HG03565 (cell line): ENCODE results near the gene TMEM54.
"Not testable (repeated sequence)": the region's sequence is repeated elsewhere in the genome, so short reads cannot be mapped to it uniquely, and the experiment has no call there.

Experiments used
- ATAC-seq: cut with Tn5 transposase; IDR thresholded peaks from one replicate; pipeline ENCODE4 v1.9.1; 2021; ENCODE audit warnings: mild to moderate bottlenecking, moderate library complexity; ENCODE audit not compliant: unreplicated experiment

The TMEM54 gene

GRCh38 chr1:32919811-32920733, 18.9 kb upstream of the TMEM54 start:
- no peak for ATAC-seq

DNA sequence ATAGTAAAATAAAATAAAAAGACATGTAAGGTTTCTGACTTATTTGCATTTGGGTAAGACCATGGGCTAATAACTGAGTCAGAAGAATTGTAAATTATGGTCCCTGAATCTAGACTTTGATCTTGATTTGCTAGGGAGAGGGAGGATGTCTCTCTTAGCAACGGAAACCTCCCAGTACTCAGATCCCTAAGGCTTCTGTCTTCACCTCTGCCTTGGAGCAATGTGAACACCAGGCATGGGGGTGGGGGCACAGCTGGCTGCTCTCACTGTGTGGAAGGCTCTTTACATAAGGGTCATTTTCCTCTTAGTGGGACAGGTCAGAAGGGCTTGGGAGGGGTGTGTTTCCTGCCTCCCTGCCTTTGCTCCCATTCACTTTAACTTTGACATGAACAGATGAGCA, 17.0 kb upstream of the TMEM54 start:
- ATAC-seq: no peak

DNA sequence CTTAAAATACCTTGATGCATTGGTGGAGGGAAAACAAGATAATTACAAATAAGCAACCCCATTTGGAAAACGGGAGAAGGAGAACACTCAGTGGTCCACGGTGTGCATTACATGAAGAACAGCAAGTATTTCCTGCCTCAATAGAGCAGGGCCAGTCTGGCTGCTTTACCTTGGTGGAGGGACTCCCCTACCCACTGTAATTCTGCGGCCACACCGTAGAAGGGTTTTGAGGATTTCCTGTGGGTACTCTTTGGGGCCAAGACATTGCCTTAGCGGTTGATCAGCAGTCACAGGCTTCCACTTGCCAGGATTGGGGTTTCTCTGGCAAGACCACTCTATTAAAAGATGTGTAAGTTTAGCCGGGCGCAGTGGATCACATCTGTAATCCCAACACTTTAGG, 16.3 kb upstream of the TMEM54 start:
- no peak for ATAC-seq

DNA sequence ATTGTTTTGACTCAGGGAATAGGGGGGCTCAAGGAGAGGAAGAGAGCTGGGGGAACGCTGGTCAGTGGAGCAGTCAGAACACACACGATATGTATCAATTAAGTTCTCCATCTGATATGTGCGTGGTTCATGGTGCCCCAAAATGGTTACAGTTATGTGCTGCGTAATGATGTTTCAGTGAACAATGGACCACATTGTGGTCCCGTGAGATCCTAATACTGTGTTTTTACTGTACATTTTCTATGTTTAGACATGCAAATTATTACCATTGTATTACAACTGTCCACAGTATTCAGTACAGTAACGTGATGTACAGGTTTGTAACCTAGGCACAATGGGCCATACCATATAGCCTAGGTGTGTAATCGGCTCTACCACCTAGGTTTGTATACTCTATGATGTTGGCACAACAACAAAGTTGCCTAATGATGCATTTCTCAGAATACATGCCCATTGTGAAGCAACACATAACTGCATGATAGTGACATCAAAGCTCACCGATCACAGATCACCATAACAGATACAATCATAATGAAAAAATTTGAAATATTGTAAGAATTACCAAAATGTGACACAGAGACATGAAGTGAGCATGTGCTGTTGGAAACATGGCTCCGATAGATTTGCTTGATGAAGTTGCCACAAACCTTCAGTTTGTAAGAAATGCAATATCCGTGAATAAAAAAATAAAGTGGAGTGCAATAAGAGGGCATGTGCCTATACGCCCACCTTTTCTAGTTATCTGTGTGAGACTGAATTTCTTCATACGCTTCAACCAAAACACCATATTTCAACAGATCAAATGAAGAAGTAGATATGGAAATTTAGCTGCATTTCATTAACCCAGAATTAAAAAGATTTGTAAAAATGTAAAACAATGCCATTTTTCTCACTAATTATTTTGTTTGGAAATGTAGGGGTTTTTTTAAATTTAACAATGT, 14.8 kb upstream of the TMEM54 start:
- ATAC-seq: no peak

- no peak for ATAC-seq
These were observed 9.1 kb upstream of the TMEM54 start for GRCh38 chr1:32910319-32910718.

DNA sequence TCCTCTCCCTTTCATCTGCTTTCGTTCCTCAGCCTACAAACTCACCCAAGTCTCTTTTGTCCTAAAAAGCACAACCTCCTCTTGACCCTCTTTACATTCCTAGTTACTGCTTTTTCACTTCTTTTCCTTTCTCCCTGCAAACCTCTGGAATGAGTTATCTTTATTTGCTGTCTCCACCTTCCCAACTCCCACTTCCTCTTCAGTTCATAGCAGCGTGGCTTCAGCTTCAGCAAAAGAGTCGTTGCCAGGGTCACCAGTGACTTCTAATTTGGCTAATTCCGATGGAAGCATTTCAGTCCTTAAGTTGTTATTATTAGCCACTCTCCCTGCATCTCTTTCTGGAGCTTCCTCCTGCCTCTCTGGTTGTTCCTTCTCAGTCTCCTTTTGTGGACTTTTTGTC, 6.2 kb upstream of the TMEM54 start:
- no peak for ATAC-seq

DNA sequence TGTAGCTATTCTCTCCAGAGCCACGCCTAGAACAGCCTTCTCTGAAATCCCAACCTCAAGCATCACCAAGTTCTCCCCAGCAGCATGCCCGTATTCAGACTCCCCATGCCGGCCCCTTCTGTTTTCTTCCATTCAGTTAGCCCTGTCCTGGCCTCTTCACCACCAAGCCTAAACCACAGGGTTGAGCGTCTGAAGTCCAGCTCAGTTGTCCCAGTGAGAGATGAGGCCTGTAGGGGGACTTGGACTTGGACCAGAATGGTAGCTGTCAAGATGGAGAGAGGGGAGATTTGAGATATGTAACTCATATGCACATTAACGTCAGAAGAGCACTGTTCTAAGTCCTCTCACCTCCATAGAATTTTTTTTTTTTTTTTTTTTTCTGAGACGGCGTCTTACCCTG, 5.5 kb upstream of the TMEM54 start:
- no peak for ATAC-seq

- ATAC-seq: not testable (repeated sequence)
These were observed 4.4 kb upstream of the TMEM54 start for GRCh38 chr1:32905588-32905987.

DNA sequence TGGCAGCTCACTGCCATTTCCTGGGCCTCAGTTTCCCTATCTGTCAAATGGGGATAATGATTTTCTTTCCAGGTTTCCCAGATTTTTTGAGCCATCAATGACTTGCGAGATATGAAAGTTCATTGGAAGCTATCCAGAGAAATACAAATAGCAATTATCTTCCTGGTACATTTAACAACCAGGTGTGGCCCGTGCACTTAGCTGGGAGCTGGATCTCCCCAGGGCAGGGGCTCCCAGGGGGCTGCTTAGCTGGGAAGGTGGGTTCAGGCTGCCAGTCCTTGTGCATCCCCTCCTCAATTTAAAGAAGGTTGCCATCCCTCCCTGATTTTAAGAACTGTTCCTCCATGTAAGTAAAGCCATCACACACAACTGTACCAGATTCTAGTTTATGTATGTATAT, 3.6 kb upstream of the TMEM54 start:
- no peak for ATAC-seq

DNA sequence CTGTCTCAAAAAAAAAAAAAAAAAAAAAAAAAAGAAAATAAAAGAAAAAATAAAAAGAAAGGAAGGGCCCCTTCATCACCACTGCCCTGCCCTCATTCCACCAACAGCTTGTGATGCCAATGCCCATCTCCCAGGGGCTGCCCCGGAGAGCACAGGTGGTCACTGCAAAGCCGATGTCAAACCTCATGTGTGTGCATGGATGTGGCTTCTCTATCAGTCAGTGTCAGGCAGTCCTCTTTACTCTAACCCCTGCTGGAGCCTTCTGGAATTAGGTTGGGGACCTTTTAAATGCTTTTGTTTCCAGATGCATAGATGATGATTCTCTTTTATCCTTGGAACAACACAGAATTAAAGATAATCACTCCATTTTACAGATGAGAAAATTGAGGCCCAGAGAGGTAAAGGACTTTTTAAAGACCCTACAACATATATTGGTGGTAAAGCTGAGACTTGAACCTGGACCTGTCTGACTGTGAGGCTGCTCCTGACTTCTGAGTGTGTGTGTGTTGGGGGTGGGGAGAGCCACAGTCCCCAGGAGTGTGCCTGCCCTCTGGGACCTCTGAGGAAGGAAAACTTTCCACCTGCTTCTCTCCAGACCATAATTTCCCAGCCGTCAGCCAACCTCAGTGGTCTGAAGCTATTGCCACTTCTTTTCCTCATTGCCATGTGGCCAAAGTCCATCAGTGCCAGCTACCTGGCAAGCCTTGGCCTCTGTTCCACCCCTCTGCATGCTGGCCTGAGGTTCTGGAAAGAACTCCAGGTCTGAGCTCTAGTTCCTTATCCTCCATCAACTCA, 3.0 kb upstream of the TMEM54 start:
- ATAC-seq: no peak

- ATAC-seq: no peak
These were observed 1.3 kb upstream of the TMEM54 start for GRCh38 chr1:32902535-32902920.

GRCh38 chr1:32901823-32902534, 790 bp upstream of the TMEM54 start:
- no peak for ATAC-seq

DNA sequence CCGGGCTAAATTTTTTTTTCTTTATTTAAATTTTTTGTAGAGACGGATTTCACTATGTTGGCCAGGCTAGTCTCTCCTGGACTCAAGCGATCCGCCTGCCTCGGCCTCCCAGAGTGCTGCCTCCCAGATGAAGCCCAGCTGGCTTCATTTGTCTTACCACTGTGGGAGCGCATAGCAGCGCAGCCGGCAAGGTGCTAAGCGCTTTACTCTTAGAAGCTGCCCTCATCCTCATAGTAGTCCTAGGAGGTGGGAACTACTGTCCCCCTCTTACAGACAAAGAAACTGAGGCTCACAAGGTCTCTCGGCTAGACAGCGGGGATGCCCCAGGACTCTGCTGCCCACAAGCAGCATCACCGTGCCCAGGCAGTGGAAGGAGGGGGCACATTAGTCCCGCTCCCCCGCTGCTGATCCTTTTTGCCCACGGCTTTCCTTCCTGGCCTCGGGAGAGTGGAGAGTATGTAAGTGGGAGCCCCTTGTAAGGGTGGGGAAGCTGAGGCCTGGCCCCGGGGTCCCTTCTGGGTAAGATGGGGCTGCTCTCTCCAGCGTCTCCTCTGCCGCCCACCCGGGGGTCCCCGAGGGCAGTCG, 726 bp downstream of the TMEM54 start:
- no peak for ATAC-seq

- no peak for ATAC-seq
These were observed 1.4 kb downstream of the TMEM54 start for GRCh38 chr1:32899586-32900296.

GRCh38 chr1:32898958-32899357, 2.2 kb downstream of the TMEM54 start:
- ATAC-seq: no peak

GRCh38 chr1:32898056-32898455, 3.1 kb downstream of the TMEM54 start:
- ATAC-seq: no peak

- no peak for ATAC-seq
These were observed 3.8 kb downstream of the TMEM54 start for GRCh38 chr1:32897082-32898049.

DNA sequence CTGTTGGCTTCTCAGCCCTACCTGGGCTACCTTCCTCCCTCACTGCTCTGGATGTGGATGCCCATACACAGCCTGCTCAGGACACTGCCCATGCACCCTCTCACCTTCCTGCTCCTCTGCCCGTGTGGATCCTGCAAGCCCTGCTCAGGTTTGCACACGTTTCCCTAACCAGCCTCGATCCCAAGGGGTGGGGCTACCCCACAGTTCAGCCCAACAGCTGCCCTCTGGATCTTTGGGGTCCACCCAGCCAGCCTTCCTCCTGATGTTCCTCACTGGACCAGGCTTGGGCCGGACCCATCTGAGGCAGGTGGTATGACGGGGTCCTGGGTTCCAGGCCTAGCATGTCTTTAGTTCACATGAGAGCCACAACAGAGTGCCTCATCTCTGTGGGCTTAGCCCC, 4.7 kb downstream of the TMEM54 start:
- no peak for ATAC-seq
